ENCODE measurements around the gene CTSW.

- TF ChIP-seq CTCF (tag by site-specific recombination; IDR thresholded peaks at IDR 0.05), result no peak
- TF ChIP-seq ZNF629 (tag by site-specific recombination; IDR thresholded peaks at IDR 0.05), result no peak
These were observed 9.4 kb upstream of the CTSW start for GRCh38 chr11:65870307-65870658.

All from HEK293 (cell line).